ENCODE measurements around the gene ADK.
A peak's percentile ranks its signal among the peaks of the same experiment; 100 is the strongest.
"Not testable (repeated sequence)": the region's sequence is repeated elsewhere in the genome, so short reads cannot be mapped to it uniquely, and the experiment has no call there.

Gene ADK

GRCh38 chr10:74543276-74543675 lies 392.3 kb downstream of the ADK start:
- no peak for DNase-seq (ENCODE audit: low read depth, low spot score)

DNA sequence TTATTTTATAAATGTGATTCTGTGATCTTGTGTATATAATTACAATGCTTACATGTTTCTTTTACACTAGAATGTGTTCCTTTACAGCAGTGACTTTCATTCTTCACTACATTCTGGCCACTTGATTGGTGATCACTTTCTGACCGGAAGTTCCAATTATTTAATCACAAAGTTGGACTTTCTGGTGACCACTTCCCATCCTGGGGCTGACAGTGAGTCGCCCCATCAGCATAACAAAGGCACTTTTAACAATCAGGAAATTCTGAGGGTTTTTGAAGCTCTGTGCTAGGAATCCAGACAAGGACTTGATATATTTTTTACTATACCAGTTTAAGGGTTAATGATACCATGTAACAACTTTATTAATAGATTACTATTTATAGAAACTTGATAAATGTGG lies 393.1 kb downstream of the ADK start:
- DNase-seq (ENCODE audit: low read depth, low spot score), result no peak

GRCh38 chr10:74548676-74549075 lies 397.7 kb downstream of the ADK start:
- DNase-seq (ENCODE audit: low read depth, low spot score), result no peak

DNA sequence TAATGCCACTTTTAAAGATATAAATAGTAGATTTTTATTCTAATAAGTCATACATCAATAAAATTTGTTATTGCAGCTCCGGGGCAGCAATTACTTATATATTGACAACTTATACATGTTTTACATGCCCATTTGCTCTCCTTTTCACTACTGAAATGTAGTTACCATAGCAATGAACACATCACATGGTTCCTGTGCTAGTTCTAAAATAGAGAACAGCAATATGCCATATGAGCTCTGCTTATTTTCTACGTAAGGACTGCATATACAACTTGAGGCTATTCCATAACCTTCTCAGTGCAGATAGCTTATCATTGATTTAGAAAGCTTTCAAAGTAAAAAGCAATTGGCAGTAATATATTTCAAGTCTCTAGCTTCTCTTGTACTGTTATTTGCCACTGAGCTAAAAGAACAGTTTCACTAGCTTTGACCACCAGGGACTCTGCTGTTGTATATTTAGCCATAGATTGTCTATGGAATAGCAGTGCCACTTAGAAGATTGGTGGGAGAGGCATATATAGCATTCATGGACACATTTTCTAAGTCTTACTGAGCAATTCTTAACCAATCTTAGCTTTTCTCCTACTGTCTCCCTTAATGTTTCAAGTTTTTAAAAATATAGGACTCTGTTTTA lies 405.2 kb downstream of the ADK start:
- DNase-seq (ENCODE audit: low read depth, low spot score), result no peak

DNA sequence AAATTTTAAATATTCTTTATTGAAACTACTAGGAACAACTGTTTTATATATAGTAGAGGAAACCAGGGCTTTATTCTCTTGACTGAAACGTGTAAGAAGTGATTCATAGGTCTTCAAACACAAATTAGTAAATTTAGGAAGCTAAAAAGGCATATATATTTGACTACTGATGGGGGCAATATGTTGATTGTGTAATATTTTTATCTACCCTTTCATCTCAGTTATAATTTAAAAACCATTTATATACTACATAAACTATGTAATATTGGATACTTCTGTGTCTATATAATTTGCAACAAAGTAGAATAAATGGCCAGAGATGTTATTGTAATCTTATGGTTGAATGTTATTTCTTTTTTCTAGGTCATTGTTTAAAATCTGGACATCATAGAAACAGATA lies 406.1 kb downstream of the ADK start:
- no peak for DNase-seq (ENCODE audit: low read depth, low spot score)

GRCh38 chr10:74558403-74558802 lies 407.4 kb downstream of the ADK start:
- DNase-seq (ENCODE audit: low read depth, low spot score), result no peak

GRCh38 chr10:74558897-74559296 lies 407.9 kb downstream of the ADK start:
- no peak for DNase-seq (ENCODE audit: low read depth, low spot score)

- DNase-seq (ENCODE audit: low read depth, low spot score), result not testable (repeated sequence)
Measured at GRCh38 chr10:74568896-74569295, 417.9 kb downstream of the ADK start.

DNA sequence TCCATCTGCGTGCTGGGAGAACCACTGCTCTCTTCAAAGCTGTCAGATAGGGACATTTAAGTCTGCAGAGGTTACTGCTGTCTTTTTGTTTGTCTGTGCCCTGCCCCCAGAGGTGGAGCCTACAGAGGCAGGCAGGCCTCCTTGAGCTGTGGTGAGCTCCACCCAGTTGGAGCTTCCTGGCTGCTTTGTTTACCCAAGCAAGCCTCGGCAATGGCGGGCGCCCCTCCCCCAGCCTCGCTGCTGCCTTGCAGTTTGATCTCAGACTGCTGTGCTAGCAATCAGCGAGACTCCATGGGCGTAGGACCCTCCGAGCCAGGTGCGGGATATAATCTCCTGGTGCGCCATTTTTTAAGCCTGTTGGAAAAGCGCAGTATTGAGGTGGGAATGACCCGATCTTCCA lies 422.5 kb downstream of the ADK start:
- not testable (repeated sequence) for DNase-seq (ENCODE audit: low read depth, low spot score)

- DNase-seq (ENCODE audit: low read depth, low spot score), result no peak
Measured at GRCh38 chr10:74575191-74575720, 424.2 kb downstream of the ADK start.

DNA sequence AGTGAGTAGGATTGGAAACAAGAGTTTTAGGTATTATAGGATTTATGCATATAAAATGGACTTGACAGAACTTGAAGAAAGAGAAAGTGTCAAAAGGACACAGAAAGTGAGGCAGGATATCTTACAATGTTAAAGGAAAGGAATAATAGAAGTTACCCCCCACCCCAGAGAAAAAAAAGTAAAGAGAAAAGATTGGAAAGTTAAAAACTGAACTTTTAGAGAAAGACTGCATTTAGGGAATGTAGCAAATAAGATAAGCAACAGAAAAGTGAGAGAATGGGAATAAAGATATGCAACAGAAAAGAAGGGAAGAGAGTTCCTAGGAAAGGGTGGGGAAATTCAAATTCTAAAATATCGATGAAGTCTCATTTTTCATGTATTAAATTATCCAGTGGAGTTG lies 424.9 kb downstream of the ADK start:
- no peak for DNase-seq (ENCODE audit: low read depth, low spot score)

GRCh38 chr10:74576586-74576985 lies 425.6 kb downstream of the ADK start:
- DNase-seq (ENCODE audit: low read depth, low spot score), result no peak

DNA sequence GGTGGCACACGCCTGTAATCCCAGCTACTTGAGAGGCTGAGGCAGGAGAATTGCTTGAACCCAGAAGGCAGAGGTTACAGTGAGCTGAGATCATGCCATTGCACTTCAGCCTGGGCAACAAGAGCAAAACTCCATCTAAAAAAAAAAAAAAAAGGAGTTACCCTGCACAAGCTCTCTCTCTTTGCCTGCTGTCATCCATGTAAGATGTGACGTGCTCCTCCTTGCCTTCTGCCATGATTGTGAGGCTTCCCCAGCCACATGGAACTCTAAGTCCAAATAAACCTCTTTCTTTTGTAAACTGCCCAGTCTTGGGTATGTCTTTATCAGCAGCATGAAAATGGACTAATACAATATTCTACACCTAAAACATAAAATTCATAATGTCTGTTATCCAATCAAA lies 429.4 kb downstream of the ADK start:
- not testable (repeated sequence) for DNase-seq (ENCODE audit: low read depth, low spot score)

DNA sequence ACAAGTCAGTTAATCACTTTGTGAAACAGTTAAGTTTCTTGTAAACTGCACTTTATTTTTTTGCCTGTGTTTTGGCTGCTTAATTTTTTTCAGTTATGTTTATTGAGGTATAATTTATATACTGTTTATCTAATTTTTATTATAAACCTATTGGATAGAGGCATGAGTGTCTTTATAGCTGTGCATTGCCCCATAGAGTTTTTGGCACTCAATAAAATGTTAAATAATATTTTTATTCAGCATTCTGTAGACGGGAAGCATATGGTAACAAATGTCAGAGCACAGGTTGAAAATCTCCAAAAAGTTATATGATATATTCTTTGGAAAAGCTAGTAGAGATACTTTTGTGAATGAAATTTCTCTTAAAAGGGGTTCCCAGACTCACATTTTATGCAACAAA lies 431.5 kb downstream of the ADK start:
- DNase-seq (ENCODE audit: low read depth, low spot score), result no peak

- DNase-seq (ENCODE audit: low read depth, low spot score), result no peak
Measured at GRCh38 chr10:74585231-74586087, 434.4 kb downstream of the ADK start.

DNA sequence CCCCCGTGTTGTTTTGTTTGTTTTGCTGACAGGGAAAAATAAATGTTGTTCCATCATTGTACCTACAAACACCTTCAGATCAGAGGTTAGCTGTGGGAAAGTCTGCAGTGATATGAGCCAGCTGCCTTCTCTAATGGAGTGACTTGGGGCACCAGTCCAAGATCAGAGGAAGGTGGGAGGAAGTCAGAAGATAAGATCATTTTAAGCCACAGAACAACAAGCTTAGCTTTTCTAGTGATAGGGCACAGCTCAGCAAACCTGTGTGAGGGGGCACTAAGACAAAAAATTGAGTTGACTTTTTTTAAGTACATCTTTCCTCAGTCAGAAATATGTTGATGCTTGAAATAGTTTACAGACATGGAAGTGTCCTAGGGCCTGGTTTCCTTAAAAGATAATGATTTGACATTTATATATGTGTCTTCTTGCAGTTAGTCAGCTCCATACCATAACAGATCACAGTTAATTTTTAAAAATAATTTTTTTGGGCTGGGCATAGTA lies 435.1 kb downstream of the ADK start:
- DNase-seq (ENCODE audit: low read depth, low spot score), result no peak

- no peak for DNase-seq (ENCODE audit: low read depth, low spot score)
Measured at GRCh38 chr10:74587109-74587854, 436.3 kb downstream of the ADK start.

- peak; percentile 67 for DNase-seq (ENCODE audit: low read depth, low spot score)
Measured at GRCh38 chr10:74589226-74589673, 438.2 kb downstream of the ADK start.

DNA sequence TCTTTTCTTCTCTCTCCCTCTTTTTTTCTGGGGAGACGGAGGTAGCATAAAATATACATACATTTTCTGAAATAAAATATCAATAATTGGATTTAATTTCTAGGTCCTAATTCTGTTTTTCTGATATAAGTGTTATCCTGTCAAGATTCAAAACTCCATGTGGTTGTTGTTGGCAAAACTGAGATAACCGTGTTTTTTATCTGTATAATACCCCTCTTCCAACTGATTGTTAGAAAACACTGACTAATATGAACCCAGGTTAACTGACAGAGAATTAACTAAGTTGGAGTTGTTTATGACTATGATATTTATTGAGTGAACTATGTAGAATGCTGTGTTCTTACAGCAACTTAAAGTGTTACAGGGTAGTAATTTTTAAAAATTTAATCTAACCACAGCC lies 438.8 kb downstream of the ADK start:
- no peak for DNase-seq (ENCODE audit: low read depth, low spot score)

GRCh38 chr10:74593470-74593869 lies 442.4 kb downstream of the ADK start:
- no peak for DNase-seq (ENCODE audit: low read depth, low spot score)

DNA sequence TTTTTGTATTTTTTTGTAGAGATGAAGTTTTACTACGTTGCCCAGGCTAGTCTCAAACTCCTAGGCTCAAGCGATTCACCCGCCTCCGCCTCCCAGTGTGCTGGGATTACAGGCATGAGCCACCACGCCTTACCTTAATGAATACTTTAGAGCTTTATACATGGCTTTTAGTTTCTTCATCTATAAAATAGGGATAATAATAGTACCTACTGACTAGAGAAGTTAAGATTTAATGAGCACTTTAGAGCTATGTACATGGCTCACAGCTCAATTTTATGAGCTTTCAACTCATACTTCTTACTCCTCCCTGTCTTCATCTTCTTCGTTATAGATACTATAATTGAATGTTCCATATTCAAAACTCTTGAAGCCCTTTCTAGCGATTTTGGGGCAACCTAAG lies 445.7 kb downstream of the ADK start:
- no peak for DNase-seq (ENCODE audit: low read depth, low spot score)

Measured in activated naive CD8-positive, alpha-beta T cell treated with anti-CD3 and anti-CD28 coated beads, Interleukin-2, amount 50 U/mL, for 16 hours (primary cell).